ENCODE measurements around the gene MVP.

Gene MVP

GRCh38 chr16:29875206-29875605 lies 54.9 kb downstream of the MVP start:
- TF ChIP-seq HDGF (IDR thresholded peaks at IDR 0.05; ENCODE audit: borderline replicate concordance) (no peak), CTBP1 (IDR thresholded peaks at IDR 0.05; ENCODE audit: borderline replicate concordance) (no peak), BHLHE40 (IDR thresholded peaks at IDR 0.05; ENCODE audit: borderline replicate concordance) (no peak), ARNT (IDR thresholded peaks at IDR 0.05) (no peak), FOXK2 (IDR thresholded peaks at IDR 0.05) (no peak), LEF1 (IDR thresholded peaks at IDR 0.05; ENCODE audit: borderline replicate concordance) (no peak), FOXA1 (IDR thresholded peaks at IDR 0.05) (no peak), FOXM1 (IDR thresholded peaks at IDR 0.05; ENCODE audit: borderline replicate concordance) (no peak), NFRKB (IDR thresholded peaks at IDR 0.05) (no peak), L3MBTL2 (conservative IDR thresholded peaks at IDR 0.05) (no peak), SP1 (IDR thresholded peaks at IDR 0.05) (no peak), TARDBP (IDR thresholded peaks at IDR 0.05) (no peak), SUZ12 (IDR thresholded peaks at IDR 0.05) (no peak), ZNF384 (IDR thresholded peaks at IDR 0.05) (no peak), ELF4 (IDR thresholded peaks at IDR 0.05) (no peak)
- TF ChIP-seq, protein P1, sequence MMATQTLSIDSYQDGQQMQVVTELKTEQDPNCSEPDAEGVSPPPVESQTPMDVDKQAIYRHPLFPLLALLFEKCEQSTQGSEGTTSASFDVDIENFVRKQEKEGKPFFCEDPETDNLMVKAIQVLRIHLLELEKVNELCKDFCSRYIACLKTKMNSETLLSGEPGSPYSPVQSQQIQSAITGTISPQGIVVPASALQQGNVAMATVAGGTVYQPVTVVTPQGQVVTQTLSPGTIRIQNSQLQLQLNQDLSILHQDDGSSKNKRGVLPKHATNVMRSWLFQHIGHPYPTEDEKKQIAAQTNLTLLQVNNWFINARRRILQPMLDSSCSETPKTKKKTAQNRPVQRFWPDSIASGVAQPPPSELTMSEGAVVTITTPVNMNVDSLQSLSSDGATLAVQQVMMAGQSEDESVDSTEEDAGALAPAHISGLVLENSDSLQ (IDR thresholded peaks at IDR 0.05) = no peak
- ChIA-PET CTCF (no interaction called here), POLR2A (interaction anchor here (1.3 to 1.4 kb wide), 2 partner anchors 11 to 51 kb away, joined by 3 to 6 read pairs; partner anchors contain the start of gene KCTD13)
- no peak for DNase-seq (ENCODE audit: extremely low spot score)

GRCh38 chr16:29876217-29876593 lies 55.9 kb downstream of the MVP start:
- POLR2A ChIA-PET = interaction anchor here (1.4 kb wide), 1 partner anchor 50 kb away, joined by 6 read pairs; the partner anchor contains the start of gene KCTD13
- TF ChIP-seq FOXM1 (IDR thresholded peaks at IDR 0.05; ENCODE audit: borderline replicate concordance) = no peak
- TF ChIP-seq SP1 (IDR thresholded peaks at IDR 0.05) = no peak
- no peak for TF ChIP-seq L3MBTL2 (conservative IDR thresholded peaks at IDR 0.05)
- TF ChIP-seq LEF1 (IDR thresholded peaks at IDR 0.05; ENCODE audit: borderline replicate concordance) = no peak
- TF ChIP-seq HDGF (IDR thresholded peaks at IDR 0.05; ENCODE audit: borderline replicate concordance) = no peak
- TF ChIP-seq ARNT (IDR thresholded peaks at IDR 0.05) = no peak
- TF ChIP-seq FOXA1 (IDR thresholded peaks at IDR 0.05) = no peak
- TF ChIP-seq NFRKB (IDR thresholded peaks at IDR 0.05) = no peak
- no peak for TF ChIP-seq CTBP1 (IDR thresholded peaks at IDR 0.05; ENCODE audit: borderline replicate concordance)
- TF ChIP-seq ZNF384 (IDR thresholded peaks at IDR 0.05) = no peak
- no peak for TF ChIP-seq ELF4 (IDR thresholded peaks at IDR 0.05)
- TF ChIP-seq TARDBP (IDR thresholded peaks at IDR 0.05) = no peak
- TF ChIP-seq SUZ12 (IDR thresholded peaks at IDR 0.05) = no peak
- TF ChIP-seq, protein P1 (IDR thresholded peaks at IDR 0.05) = no peak
- no peak for DNase-seq (ENCODE audit: extremely low spot score)
- CTCF ChIA-PET = no interaction called here

- ChIA-PET POLR2A (interaction anchor here (1.0 to 1.5 kb wide), 2 partner anchors 12 to 23 kb away, joined by 3 to 7 read pairs; partner anchors contain the start of gene SEZ6L2), CTCF (interaction anchor here (1.2 kb wide), 1 partner anchor 28 kb away, joined by 3 read pairs; no protein-coding TSS in a partner anchor)
- TF ChIP-seq LEF1 (IDR thresholded peaks at IDR 0.05; ENCODE audit: borderline replicate concordance) (no peak), ZNF384 (IDR thresholded peaks at IDR 0.05) (no peak), BHLHE40 (IDR thresholded peaks at IDR 0.05; ENCODE audit: borderline replicate concordance) (no peak), FOXM1 (IDR thresholded peaks at IDR 0.05; ENCODE audit: borderline replicate concordance) (no peak), FOXA1 (IDR thresholded peaks at IDR 0.05) (no peak)
- DNase-seq (ENCODE audit: extremely low spot score) = no peak
Observed at GRCh38 chr16:29876594-29877249, 56.5 kb downstream of the MVP start.

DNA sequence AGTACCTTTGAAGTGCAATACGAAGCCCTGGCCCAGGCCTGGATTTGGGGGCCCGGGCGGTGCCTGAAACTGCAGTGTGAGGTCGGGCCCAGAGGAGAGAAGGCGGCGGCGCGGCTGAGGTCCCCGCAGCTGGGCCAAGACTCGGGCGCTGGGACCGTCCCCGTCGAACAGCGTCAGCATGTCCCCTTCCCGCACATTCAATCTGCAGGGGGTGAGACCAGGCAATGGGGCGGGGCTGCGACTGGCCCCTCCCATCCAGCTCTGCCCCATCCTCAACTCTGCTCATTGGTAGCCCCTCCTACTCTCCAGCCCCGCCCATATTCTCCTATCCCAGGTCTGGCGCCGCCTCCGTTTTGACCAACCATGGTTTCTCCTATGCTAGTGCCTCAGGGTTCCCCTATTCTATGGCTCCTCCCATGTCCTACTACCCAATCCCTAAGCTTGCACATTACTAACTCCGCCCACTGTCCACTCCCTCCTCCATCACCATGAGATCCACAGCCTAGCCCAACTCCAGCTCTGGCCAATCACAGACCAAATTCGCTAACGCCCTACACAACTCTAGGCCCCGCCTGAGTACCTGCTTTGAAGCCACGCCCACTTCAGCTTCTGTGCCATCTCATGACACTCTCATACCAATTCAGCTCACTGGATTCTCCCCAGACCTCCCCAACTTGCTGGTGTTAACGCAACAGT lies 57.2 kb downstream of the MVP start:
- POLR2A ChIA-PET = interaction anchor here (1.0 to 1.5 kb wide), 4 partner anchors 11 to 51 kb away, joined by 3 to 7 read pairs (median 4); partner anchors contain the start of gene SEZ6L2
- CTCF ChIA-PET = interaction anchor here (1.2 to 1.4 kb wide), 2 partner anchors 9 to 29 kb away, joined by 3 to 4 read pairs; no protein-coding TSS in a partner anchor
- no peak for TF ChIP-seq HDGF (IDR thresholded peaks at IDR 0.05; ENCODE audit: borderline replicate concordance)
- TF ChIP-seq ELF4 (IDR thresholded peaks at IDR 0.05) = no peak
- TF ChIP-seq L3MBTL2 (conservative IDR thresholded peaks at IDR 0.05) = peak; percentile 85
- no peak for TF ChIP-seq BHLHE40 (IDR thresholded peaks at IDR 0.05; ENCODE audit: borderline replicate concordance)
- peak; percentile 94 for DNase-seq (ENCODE audit: extremely low spot score)

- DNase-seq (ENCODE audit: extremely low spot score) = no peak
- ChIA-PET POLR2A (interaction anchor here (1.2 to 1.5 kb wide), 3 partner anchors 21 to 50 kb away, joined by 3 to 7 read pairs (median 4); partner anchors contain the start of gene SEZ6L2), CTCF (interaction anchor here (1.4 kb wide), 1 partner anchor 10 kb away, joined by 4 read pairs; no protein-coding TSS in a partner anchor)
- TF ChIP-seq ELF4 (IDR thresholded peaks at IDR 0.05) (no peak), TARDBP (IDR thresholded peaks at IDR 0.05) (no peak), SP1 (IDR thresholded peaks at IDR 0.05) (no peak)
Observed at GRCh38 chr16:29878172-29878571, 57.9 kb downstream of the MVP start.

DNA sequence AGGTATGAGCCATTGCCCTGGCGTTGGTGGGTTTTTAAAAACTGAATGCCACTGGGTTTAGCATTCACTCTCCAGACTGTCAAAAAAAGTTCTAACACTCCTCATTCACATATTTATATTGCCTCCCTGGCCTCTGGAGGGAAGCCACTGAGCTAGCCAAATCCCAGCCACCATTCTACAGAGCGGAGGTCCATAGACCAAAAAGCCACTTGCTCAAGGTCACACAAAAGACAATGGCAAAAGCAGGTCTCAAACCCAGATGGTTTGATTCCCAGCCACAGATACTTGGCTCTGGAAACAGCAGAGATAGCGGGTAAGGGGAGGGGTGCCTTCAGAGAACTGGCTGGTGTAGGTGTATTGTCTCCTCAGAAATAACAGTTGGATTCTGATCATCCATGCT lies 60.8 kb downstream of the MVP start:
- ChIA-PET CTCF (no interaction called here), POLR2A (interaction anchor here (1.3 kb wide), 1 partner anchor 19 kb away, joined by 4 read pairs; the partner anchor contains the start of genes ASPHD1 and SEZ6L2)
- DNase-seq (ENCODE audit: extremely low spot score) = no peak
- TF ChIP-seq HDGF (IDR thresholded peaks at IDR 0.05; ENCODE audit: borderline replicate concordance) = no peak
- no peak for TF ChIP-seq TARDBP (IDR thresholded peaks at IDR 0.05)
- no peak for TF ChIP-seq ELF4 (IDR thresholded peaks at IDR 0.05)
- TF ChIP-seq SP1 (IDR thresholded peaks at IDR 0.05) = no peak
- TF ChIP-seq, protein P1 (IDR thresholded peaks at IDR 0.05) = no peak
- TF ChIP-seq SUZ12 (IDR thresholded peaks at IDR 0.05) = no peak
- TF ChIP-seq ARNT (IDR thresholded peaks at IDR 0.05) = no peak

Measured in HEK293T (cell line).